ENCODE results near the gene DCDC2C.

The DCDC2C gene

GRCh38 chr2:3873899-3874298 is 170.5 kb downstream of the DCDC2C start:
- no peak for TF ChIP-seq CTCF (IDR thresholded peaks at IDR 0.05; ENCODE audit: control insufficient read depth, insufficient read depth, low read depth, low read length, missing control alignments)
- no peak overlapping the region for H3K4me3 ChIP-seq (ENCODE audit: control insufficient read depth, low read depth, low read length)
- DNase-seq (ENCODE audit: low read depth): no peak

- no peak overlapping the region for H3K4me3 ChIP-seq (ENCODE audit: control insufficient read depth, low read depth, low read length)
- DNase-seq (ENCODE audit: low read depth): no peak
- no peak for TF ChIP-seq CTCF (IDR thresholded peaks at IDR 0.05; ENCODE audit: control insufficient read depth, insufficient read depth, low read depth, low read length, missing control alignments)
Measured at GRCh38 chr2:3876221-3876620, 172.8 kb downstream of the DCDC2C start.

GRCh38 chr2:3876685-3877084 is 173.3 kb downstream of the DCDC2C start:
- no peak overlapping the region for H3K4me3 ChIP-seq (ENCODE audit: control insufficient read depth, low read depth, low read length)
- no peak for DNase-seq (ENCODE audit: low read depth)
- no peak for TF ChIP-seq CTCF (IDR thresholded peaks at IDR 0.05; ENCODE audit: control insufficient read depth, insufficient read depth, low read depth, low read length, missing control alignments)

- H3K4me3 ChIP-seq (ENCODE audit: control insufficient read depth, low read depth, low read length): no peak overlapping the region
- DNase-seq (ENCODE audit: low read depth): no peak
- TF ChIP-seq CTCF (IDR thresholded peaks at IDR 0.05; ENCODE audit: control insufficient read depth, insufficient read depth, low read depth, low read length, missing control alignments): no peak
Measured at GRCh38 chr2:3885629-3886628, 182.6 kb downstream of the DCDC2C start.

- TF ChIP-seq CTCF (IDR thresholded peaks at IDR 0.05; ENCODE audit: control insufficient read depth, insufficient read depth, low read depth, low read length, missing control alignments): no peak
- no peak overlapping the region for H3K4me3 ChIP-seq (ENCODE audit: control insufficient read depth, low read depth, low read length)
- no peak for DNase-seq (ENCODE audit: low read depth)
Measured at GRCh38 chr2:3895021-3895420, 191.6 kb downstream of the DCDC2C start.

All from AG09309 (cell line).